HG02885 (cell line): ENCODE measurements around the gene C2orf15.
"Not testable (repeated sequence)": the region's sequence is repeated elsewhere in the genome, so short reads cannot be mapped to it uniquely, and the experiment has no call there.

Experiments used
- ATAC-seq: cut with Tn5 transposase; IDR thresholded peaks from one replicate; pipeline ENCODE4 v1.9.1; 2021; ENCODE audit warnings: mild to moderate bottlenecking; ENCODE audit not compliant: unreplicated experiment, poor library complexity

The C2orf15 gene

GRCh38 chr2:99141110-99142108 is at the start of gene C2orf15:
Gene C2orf15 (plus strand): TSS chr2:99141707. CDS start chr2:99150559, 8,852 bp downstream.
- peak; percentile 90 for ATAC-seq

DNA sequence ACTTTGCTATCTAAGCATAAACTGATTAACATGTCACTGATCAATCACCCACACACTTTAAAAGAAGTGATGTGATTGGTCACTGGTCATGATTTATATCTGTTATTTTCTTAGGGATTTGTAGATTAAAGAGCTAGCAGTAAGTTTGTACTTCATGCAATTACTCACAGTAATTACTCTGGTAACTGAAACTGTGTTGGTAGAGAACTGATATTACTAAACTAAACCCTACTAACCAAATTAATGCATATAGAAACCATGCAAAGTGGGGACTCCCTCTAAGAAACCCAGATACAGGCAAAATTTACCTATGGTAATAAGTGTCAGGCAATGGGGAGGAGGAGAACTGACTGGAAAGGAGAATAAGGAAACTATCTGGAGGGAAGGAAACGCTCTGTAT is 44.8 kb upstream of the C2orf15 start:
- ATAC-seq: no peak

DNA sequence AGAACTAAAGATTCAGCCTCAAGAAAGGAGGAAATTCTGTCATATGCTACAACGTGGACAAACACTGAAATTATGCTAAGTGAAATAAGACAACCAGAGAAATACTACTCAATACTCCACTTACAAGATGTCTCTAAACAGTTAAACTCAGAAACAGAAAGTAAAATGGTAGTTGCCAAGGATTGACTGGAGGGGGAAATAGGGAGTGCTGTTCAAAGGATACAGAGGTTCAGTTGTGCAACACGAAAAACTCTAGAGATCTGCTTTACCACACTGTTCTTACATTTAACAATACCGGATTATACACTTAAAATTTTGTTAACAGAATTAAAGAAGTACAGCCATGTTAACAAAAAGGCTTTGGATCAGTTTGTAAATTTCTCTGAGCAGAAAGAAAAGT is 39.8 kb upstream of the C2orf15 start:
- no peak for ATAC-seq

DNA sequence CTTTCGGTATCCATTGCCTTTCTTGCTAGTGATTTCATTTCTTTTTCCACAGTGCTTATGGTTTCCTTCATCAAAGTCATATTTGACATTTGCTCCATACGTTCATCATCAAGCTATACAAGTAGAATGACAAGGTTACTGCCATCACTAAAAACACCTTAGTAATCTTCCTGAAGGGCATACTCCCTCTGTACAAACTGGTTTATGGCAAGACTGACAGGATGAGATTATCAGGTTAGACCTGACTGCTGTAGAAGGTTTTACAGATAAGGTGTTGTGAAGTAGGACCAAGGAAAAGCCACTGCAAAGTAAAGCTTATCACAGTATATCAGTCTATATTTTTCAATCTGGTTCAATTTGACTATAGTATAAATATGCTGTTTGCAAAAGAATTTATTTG is 37.5 kb upstream of the C2orf15 start:
- no peak for ATAC-seq

DNA sequence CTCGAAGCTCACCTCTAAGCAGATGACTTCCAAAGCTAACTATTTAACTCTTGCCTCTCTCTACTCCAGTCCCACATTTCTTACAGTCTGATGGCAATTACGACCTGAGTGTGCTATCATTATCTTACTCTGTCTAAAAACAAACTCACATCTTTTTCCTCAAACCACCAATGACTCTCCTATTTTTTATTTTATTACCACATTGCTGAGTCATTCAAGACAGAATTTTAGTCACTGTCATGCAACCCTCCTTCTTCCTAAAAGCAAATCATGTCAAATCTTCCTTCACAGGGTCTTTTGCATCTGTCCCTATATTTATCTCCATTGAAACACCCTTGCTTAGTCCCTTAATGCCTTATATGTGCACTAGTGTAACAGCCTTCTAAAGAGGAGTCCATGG is 34.6 kb upstream of the C2orf15 start:
- no peak for ATAC-seq

DNA sequence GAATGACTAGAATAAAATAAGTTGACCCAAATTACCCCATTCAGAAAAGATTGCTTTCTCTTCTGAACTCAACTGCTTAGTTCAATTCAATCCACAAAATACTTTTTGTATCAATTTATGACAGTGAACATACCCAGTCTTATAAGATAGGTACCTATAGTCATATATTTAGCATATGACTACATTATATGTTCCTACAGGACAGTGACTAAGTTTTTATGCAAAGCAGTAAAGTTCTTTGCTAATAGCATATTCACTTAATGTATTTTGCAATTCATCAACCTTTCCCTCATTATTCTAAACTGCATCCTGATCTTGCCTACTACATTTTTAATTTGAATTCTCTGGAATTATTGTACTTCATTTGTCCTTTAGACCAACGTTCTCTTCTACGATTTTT is 30.3 kb upstream of the C2orf15 start:
- ATAC-seq: no peak

DNA sequence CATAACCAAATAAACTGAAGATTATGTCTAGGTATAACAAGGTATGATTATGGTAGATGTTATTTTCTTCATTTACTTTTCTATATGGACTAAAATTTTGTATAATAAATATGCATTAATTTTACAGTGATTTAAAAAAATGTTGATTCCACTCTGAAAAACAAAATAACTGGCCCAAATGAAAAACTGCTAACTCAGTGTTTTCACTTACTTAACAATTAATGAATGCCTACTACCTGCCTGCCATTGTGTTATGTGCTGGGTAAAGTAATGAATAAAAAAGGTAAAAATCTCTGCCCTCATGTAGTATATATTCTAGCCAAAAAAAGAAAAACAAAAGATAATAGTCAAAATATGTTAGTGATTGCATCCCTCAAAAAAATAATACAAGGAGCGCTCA is 29.6 kb upstream of the C2orf15 start:
- ATAC-seq: no peak

GRCh38 chr2:99112617-99113016 is 28.9 kb upstream of the C2orf15 start:
- no peak for ATAC-seq

GRCh38 chr2:99127981-99128380 is 13.5 kb upstream of the C2orf15 start:
- no peak for ATAC-seq

- ATAC-seq: not testable (repeated sequence)
Measured at GRCh38 chr2:99135044-99135556, 6.4 kb upstream of the C2orf15 start.

DNA sequence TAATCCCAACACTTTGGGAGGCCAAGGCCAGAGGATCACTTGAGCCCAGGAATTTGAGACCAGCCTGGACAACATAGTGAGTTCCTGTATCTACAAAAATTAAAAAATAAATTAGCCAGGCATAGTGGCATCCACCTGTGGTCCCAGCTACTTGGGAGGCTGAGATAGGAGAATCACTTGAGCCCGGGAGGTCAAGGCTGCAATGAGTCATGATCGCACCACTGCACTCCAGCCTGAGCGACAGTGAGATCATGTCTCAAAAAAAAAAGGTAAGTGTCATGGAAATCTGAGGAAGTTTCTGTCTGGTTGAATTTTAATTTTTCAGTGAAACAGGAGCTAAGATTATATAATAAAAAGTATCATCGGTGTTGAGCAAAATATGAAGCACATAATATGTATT is 2.5 kb upstream of the C2orf15 start:
- ATAC-seq: no peak

- no peak for ATAC-seq
Measured at GRCh38 chr2:99140056-99140859, 1.2 kb upstream of the C2orf15 start.

- peak; percentile 26 for ATAC-seq
Measured at GRCh38 chr2:99140860-99141109, 722 bp upstream of the C2orf15 start.

GRCh38 chr2:99150706-99151105 is 9.2 kb downstream of the C2orf15 start:
- no peak for ATAC-seq

DNA sequence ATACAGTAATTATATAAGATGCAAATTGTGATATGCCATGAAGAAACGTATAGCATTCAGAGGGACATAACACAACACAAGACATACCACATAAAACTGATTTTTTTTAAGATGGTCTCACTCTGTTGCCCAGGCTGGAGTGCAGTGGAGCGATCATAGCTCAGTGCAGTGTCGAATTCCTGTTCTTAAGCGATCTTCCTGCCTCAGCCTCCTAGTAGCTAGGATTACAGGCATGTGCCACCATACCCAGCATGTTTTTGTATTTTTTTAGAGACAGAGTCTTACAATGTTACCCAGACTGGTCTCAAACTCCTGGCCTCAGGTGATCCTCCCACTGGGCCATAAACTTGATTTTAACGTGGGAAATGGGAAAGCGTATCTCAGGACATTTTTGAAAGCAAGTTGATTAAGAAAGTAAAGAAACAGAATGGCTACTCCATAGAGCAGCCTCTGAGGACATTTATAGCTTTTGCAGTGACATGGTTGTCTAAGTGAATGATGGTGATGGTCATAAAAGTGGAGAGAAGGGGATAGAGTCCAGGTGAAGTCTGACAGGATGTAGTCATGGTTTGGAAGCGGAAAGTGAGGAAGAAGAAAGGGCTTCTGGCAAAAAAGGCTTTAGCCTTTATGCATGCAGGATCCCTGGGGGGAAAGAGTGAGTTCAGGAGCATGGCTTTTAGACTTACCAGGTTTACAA is 10.8 kb downstream of the C2orf15 start:
- no peak for ATAC-seq

DNA sequence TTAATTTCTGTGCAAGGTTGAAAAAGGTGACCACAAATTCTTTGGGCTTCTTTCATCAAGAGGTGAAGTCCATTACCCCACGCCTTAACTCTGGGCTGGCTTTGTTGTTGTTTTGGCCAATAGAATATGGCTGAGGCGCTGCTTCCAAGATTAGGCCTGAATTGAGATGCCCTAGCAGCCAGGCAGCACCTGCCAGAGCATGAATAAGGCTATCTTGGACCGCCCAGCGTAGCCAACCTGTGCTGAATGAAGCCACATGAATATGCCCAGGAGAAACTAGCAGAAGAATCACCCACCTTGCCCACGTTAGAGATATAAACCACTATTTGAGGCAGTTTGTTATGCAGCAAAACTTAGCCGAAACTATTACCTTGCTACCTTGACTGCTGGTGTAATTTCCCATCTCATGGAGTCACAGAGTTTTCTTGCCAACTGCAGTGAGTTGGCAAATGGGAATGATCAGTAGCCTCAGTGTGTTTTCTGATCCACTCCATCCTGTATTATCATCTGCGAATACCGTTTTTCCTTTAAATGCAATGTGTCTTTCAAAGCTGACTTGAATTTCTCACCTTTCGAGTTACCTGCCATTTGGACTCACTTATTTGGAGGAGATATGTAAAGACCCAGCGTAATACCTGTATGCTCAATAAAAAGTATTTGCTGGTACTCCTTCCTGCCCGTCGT is 12.6 kb downstream of the C2orf15 start:
- ATAC-seq: no peak

DNA sequence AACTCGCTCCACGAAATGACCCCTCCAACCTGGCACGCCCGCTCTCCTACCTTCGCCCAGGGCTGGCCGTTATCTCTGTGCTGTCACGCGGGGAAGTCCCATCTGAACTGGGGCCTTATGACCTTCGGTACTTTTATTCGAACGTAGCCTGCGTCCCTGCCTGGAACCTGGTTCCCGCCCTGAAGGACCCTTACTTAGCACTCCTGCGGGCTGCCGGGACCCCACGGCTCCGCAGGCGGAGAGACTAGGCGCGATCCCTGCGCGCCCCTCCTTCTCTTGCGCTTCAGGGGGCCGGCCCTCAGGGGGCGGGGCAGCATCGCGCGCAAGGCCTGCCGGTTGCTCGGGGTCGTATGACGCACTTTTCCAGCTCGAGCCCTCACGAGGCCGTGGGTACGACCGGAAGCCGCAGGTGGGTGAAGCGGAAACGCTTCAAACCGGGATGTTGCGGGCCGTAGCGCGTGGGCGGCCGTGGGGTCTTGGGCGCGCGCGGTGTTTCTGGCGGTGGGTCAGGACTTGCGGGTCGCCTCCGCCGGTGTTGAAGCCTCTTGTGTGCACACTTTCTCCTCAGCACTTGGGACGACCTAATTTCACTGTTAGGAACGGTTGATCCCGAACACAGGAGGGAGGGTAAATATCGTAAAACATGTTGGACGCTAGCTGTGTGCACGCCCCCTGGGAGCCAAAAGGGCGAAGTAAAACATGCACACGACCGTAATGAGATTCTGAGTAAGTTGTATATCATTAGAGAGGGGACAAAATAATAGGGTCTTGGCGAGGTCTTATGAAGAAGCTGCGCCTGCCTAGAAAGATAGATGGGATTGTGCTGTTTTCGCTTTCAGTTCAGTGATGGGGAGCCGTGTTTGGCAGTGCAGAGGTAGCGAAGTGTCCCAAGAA is 13.4 kb downstream of the C2orf15 start, which contains the start of the genes LIPT1 and TSGA10:
Gene LIPT1 (plus strand): TSS at position 325 of the 894 bp plus-strand sequence. CDS start 6,991 bp downstream, outside the sequence.
Gene TSGA10 (minus strand): TSS at position 300 of the 894 bp plus-strand sequence. CDS start 45,503 bp downstream, outside the sequence.
- peak; percentile 96 for ATAC-seq

GRCh38 chr2:99156891-99157290 is 15.4 kb downstream of the C2orf15 start:
- ATAC-seq: no peak

- no peak for ATAC-seq
Measured at GRCh38 chr2:99158599-99158998, 17.1 kb downstream of the C2orf15 start.
